LHCN-M2 (cell line): ENCODE measurements around the gene PMEL. TPM values are rescaled to one million over a fixed set of nuclear protein-coding genes. Genes with fewer than 3 reads are reported as not detected.
A peak's percentile ranks its signal among the peaks of the same experiment; 100 is the strongest.

Experiments
- DNase-seq: peaks from one replicate; pipeline ENCODE4 v3.0.0-alpha.2; 2012; ENCODE audit warnings: low read depth
- total RNA-seq: library from RNA; depleted of rRNA; stranded (reverse); fragments of >200 nt; gene quantifications from 2 replicates; pipeline ENCODE4 v1.2.3, GENCODE V29; 2014

The PMEL gene
- total RNA-seq, 1 experiment from 2014 or later = 0.52 TPM

DNA sequence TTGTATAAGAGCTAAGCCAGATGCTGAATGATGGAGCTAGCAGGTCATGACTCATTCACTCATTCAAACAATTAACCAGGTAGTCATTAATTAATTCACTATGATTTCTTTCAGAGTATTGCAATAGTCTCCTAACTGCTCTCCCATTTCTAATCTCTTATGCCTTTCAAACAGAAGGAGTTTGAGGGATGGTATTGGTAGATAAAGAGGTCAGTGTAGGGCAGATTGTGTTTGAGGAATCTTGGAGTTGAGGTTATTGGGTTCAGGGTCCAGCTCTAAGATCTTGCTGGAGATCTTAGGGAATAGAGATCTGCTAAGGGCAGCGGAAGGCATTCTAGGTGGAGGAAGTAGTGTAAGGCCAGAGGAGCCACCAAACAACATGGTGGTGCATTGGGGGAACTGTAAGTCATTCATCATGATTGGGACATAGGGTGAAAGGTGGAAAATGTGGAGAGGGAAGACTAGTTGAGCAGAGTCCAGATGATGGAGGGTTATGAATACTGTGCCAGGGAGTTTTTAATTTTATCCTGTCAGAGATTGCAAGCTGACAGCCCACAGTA lies 23.2 kb downstream of the PMEL start:
- DNase-seq = no peak

DNA sequence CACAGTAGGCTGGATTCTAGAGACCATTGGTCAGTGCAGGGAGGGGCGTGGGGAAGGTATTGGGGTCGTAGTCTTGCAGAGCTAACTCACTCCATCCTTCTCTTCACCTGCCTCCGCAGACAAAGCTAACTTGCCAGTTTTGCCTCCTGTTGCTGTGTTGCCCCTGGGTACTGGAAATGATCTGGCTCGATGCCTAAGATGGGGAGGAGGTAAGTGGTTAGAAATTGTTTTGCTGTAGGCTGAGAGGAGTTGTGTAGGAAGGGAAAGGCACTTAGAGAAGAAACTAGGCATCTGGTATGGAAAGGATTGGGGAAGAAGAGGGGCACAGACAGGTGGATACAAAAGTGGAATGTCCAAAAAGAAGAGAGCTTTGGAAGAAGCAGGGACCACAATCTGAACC lies 23.8 kb downstream of the PMEL start:
- no peak for DNase-seq

DNA sequence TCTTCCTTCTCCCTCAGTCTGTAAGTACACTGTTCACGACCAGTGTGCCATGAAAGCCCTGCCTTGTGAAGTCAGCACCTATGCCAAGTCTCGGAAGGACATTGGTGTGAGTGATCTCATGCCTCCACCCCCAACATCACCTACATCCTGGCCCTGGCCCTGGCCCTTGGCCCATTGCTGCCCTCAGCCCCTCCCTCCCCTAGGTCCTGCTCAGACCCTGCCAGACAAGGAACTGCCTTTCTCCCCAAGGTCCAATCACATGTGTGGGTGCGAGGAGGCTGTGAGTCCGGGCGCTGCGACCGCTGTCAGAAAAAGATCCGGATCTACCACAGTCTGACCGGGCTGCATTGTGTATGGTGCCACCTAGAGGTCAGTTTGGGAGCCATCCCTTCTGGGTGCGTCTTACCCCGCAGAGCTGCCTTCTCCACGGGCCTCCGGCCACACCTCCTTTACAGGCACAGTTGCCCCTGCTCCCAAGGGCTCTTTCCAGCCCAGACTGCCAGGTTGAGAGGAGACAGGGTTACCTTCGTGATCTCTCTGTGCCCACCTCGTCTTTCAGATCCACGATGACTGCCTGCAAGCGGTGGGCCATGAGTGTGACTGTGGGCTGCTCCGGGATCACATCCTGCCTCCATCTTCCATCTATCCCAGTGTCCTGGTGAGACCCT lies 25.6 kb downstream of the PMEL start:
- peak; percentile 78 for DNase-seq

DNA sequence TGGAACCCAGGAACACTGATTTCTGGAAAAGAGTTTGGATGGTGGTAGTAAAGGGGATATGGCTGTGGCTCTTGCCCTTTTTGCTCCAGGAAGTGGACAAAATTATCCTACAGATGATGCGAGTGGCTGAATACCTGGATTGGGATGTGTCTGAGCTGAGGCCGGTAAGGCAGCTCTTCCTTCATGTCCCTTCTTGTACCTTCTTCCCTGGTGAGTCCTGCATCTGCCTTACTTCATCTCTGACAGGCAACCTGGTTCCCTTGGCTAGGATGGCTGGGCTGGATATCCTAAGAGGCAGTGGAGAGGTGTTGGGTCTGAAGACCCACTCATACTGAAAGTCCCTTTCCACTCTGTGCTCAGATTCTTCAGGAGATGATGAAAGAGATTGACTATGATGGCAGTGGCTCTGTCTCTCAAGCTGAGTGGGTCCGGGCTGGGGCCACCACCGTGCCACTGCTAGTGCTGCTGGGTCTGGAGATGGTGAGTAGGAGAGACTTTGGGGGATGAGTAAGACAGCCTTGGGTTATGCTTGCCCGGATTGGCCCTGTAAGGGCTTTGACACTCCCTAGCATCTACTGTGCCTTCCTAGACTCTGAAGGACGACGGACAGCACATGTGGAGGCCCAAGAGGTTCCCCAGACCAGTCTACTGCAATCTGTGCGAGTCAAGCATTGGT lies 26.9 kb downstream of the PMEL start:
- peak; percentile 9 for DNase-seq

DNA sequence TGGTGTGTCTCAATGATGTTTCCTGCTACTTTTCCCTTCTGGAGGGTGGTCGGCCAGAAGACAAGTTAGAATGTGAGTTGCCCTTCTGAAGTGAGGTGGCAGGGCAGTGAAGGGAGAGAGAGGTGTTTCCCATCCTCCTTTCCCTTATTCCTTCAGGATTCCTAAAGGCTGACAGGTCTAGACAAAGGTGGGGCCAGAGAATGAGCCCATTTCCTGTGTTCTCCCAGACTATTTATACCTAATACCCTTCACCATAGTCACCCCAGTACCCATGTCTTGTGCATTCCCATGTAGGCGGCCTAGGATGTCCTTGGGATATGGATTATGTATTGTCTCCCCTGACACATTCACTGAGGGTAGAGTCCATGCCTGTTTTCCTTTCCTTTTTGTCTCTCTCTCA lies 27.9 kb downstream of the PMEL start:
- no peak for DNase-seq

DNA sequence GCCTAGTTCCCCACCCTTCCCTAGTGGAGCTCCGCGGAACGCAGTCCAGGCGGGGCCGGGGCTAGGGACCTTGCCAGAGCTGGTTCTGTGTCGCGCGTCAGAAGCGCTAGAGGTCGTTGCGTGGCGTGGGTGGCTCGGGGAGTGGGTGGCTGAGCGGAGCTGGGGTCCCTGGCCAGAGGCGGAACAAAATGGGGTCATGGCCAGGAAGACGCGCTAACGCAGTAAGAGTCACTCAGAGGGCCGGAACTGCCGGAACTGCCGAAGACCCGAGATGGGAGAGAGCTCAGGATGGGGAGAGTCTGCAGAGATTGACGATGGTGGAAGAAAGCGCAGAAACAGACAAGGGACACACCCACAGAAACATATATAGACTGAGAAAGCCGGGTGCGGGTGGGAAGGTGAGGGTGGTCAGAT lies 30.1 kb downstream of the PMEL start:
- no peak for DNase-seq

DNA sequence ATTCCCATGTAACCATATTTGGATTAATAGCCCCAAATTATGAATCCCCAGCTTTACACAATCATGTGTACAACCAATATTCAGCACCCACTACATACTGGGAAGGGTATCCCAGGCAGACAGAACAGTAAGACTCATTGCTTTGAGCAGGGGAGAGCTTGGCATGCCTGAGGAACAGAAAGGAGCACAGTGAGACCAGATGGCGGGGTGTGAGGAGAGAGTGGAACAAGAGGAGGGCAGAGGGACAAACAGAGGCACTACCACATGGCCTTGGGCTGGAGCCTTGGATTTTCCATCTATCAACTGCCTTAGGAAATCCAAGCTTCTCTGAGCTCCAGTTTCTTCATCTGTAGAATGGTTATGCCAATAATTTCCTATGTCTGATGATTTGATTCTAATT lies 31.1 kb downstream of the PMEL start:
- DNase-seq = no peak

DNA sequence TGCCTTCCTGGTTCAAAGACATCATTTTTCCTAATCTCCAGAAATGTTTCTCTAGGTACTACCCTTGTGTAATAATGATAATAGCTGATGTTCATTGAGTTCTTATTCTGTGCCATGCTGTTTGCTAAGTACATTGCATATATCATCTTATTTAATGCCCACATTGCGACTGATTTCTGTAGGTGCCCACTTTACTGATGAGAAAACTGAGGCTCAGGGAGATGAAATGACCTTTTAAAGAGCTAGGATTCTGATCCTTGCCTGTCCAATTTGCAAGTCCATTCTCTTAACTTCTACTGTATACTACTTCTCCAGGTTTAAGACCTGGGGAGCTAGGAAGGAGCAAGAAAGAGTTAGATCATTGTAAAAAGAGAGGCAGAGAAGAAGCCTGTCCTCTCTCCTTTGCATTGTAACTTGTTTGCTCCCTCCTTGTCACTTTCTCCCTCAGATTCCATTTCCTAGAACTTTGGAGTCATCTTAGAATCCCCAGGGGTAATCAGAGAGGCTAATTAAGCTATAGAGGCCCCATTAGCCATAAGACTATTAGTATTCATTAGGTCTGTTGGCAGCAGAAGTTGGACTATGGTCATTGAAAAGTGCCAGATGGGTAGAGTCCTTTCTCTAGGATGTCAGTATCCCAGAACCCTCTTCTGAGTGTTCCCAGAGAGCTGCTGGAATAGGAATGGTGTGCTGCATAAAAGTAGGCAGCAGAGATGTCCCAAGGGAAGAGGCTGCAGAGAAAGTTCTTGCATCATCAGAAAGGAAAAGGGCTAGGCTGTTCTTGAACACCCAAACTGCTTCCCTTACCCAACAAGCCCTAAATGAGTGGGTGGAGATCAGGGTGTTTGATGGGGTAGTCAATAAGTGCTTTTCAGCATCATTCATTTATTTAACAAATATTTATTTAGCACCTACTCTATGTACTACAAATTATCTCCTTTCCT lies 31.8 kb downstream of the PMEL start:
- DNase-seq = peak; percentile 50

DNA sequence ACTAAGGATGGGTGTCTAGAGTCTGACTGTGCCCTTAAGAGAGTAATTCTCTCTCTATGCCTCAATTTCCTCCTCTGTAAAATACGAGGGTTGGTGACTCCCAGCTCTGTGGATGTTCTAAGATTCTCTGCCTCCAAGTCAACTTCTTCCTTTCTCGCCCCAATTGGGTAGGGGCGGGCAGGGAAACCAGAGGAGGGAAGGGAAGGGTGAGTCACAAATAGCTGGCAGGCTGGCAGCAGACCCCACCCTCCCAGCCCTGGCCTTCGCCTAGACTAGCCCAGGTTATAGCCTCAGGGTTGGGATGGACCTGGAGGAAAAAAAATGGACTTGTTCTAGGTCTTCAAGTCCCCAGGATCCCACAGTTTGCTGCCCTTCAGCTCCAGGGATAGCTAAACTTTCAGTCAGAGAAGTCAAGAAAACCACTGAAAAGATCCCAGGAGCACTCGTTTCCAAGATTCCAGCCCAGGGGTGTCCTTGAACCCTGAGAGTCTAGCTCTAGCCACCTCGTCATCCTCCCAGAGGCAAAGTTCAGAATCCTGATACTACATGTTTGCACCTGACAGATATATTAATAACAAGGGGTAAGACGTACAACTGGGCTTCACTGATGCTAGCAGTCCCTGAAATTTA lies 32.6 kb downstream of the PMEL start:
- DNase-seq = peak; percentile 46

DNA sequence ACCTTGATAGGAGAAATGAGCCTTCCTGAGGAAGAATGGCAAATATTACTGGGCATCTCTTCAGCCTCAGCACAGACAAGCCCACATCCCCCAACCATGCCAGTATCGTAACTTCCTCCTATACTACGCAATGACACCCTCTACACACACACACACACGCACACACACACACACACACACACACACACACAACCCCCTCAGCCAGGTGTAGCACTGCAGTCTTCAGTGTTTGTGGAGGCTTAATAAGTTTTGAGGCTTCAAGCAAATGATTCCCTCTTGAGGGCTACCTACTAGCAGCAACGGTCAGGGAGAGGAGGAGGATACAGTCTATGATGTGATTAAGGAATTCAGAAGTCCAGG lies 33.3 kb downstream of the PMEL start:
- peak; percentile 23 for DNase-seq

DNA sequence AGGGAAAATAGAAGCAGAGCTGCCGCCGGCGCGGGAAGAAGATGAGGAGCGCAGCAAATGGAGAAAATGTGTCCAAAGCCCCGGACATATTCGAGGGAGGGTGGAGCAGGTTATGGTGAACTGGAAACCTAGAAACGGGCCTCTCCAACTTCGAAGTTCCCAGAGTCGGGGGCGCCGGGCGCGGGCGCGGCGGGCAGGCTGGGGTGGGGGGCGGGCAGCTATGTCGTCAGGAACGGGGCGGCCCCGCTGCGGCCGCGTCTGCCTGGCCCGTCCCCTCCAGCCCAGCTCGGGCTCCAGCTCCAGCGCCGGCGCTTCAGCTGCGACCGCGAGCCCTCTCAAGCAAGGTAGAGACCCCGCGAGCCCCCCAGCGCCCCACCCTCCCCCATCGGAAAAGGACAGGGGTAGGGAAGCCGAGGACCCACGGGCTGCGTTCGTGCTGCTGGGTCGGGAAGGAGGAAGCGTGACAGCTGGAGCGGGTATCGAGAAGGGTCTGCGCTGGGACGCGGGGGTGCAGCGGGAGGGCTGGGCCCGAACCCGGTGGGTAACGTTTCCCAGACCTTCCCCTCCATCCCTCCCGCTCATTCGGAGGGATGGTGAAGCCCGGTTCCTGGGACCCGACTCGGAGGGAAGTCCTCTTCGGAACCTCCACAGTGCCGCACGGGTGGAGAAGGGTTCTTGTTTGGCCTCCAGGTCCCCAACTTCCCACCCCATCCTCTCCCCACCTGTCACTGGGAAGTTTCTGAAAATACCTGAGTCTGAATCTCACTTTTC lies 33.9 kb downstream of the PMEL start:
- DNase-seq = peak; percentile 14

DNA sequence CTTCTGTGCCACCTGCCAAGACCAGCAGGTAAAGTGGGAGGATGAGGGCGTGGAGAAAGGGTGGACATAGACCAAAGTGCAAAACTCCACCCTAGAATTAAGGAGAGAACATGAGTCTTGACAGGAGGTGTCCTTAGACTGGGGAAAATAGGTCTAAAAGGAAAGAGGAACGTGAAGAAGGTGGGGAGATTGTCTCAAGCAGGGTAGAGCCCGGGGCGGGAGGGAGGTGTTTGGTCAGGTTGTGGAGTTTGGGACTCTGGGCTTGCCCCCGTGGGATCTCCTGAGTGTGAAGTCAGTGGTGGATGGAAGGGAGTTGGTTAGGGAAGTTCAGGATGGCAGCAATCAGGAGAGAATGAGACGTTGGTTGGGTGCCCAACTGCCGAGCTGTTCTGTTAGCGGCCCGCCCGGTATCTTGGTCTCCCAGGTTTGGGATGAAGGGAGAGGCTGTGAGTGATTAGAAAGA lies 34.5 kb downstream of the PMEL start:
- peak; percentile 8 for DNase-seq

DNA sequence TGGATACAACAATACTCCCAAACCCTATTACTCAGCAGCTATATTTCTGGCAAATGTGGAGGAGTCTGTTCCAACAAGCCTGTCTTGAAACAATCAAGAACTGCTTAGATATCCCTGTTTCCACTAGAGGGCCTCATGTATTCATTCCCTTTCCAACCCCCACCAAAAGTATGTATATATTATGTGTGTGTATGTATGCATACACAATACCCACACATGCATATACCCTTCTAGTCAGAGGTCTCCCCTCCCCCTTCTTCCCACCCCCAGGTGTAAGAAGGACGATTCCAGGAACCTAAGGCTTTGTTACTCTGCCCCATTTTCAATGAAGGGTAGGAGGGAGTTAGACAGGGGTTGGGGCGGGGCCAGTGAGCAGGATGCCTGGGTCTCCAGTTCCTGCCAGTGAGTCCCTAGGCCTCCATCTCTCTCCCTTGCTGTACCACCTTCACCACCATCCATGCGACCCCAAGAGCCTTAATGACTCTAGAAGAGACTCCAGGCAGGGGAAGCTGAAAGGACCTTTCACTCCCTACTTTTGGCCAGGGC lies 35.0 kb downstream of the PMEL start, which contains the start of gene DGKA:
Gene DGKA (plus strand): TSS at position 392 of the 546 bp plus-strand sequence. CDS start 5,342 bp downstream, outside the sequence.
- DNase-seq = peak; percentile 58

DNA sequence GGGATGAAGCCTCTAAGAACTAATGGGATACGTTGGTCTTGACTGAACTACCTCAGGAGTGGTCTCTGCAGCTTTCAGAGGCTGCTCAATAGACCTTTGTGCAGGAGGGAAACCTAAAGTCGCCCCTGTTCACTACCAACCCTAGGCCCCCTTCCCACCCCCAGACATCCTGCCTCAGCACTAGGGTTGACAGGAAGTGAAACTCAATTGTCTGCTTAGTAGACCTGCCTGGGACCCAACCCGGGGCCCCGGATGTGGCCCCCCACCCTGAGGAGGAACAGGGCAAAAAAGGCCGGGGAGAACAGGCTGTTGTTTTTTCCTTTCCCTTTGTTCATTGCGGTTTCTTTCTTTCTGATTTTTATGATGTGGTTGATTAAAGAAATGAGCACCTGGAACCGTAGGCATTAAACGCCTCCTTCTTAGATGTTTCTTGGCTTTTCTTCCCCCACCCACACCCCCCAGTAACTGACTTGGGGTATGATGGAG lies 36.5 kb downstream of the PMEL start:
- no peak for DNase-seq

DNA sequence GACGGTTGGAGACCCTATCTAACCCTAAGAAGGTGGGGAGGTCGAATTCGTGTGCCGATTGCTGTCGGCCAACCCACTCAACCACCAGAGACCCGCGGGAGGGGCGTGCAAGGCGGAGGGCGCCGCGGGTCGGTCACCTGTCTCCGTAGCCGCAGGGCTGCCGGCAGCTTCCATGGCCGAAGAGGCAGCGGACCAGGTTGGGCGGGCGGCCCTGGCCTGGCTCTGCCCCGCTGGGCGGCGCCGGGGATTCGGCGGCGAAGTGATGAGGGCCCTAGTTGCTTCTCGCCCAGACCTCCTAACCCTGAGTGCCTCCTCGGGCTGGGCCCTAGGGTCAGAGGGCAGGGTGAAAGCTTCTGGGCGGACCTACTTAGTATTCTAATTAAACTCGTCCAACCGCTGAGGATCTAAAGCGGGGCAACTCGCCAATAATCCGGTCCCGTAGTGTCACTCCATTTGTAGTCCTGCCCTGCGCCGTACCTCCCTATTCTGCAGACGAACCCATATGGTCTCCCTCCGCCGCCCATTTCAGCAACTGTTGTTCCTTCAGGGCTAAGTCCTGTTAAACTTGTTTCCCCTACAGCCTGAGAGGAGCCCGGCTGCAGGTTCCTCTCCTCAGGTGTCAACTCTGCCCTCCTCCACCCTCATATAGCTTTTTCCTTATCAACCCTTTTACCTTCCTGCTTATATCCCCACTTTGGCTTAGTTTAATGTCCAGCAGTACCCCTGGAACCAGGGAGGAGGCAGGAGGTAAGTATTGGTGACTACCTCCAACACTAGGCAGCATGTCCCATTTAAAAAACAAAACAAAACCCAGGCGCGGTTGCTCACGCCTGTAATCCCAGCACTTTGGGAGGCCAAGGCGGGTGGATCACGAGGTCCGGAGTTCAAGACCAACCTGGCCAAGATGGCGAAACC lies 38.0 kb downstream of the PMEL start, which contains the start of gene PYM1:
Gene PYM1 (minus strand): TSS at position 307 of the 915 bp plus-strand sequence. CDS start 133 bp downstream, at position 174.
- DNase-seq = peak; percentile 78

DNA sequence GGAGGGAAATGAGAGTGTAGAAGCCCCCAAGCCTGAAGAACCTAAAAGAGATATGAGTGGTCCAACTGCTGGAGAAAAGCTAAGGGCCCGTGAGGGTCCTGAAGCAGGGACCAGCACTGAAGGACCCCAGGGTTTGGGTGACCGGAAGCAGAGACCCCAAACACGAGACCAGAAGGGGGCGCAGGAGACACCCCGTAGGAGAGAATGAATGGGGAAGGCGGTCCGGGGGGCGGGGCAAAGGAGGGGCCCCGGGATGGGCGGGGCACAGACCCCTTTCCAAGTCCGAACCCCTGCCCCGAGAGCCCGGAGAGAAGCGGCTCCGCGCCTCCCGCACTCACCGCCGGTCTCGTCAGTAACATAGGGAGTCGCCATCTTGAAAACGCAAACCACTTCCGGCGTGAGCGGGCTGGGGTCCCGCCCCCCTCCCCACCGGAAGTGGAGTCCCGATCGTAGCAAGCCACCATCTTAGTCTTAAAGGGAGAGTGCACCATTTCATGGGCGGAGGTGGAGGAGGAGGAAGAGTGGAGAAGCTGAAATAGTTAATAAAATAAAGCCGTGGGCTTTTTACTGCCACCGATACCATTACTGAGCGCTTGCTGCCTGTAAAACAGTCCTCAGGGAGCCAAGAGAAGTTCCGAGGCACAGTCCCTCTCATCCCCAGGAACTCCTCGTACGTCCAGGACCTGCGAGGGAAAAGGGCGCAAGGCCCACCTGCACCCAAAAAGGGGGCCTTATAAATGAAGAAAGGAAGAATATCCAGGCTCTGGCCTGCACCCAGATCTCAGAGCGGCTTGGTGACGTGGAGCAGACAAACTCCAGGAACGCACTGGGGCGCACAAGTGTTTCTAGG lies 38.9 kb downstream of the PMEL start:
- peak; percentile 92 for DNase-seq

DNA sequence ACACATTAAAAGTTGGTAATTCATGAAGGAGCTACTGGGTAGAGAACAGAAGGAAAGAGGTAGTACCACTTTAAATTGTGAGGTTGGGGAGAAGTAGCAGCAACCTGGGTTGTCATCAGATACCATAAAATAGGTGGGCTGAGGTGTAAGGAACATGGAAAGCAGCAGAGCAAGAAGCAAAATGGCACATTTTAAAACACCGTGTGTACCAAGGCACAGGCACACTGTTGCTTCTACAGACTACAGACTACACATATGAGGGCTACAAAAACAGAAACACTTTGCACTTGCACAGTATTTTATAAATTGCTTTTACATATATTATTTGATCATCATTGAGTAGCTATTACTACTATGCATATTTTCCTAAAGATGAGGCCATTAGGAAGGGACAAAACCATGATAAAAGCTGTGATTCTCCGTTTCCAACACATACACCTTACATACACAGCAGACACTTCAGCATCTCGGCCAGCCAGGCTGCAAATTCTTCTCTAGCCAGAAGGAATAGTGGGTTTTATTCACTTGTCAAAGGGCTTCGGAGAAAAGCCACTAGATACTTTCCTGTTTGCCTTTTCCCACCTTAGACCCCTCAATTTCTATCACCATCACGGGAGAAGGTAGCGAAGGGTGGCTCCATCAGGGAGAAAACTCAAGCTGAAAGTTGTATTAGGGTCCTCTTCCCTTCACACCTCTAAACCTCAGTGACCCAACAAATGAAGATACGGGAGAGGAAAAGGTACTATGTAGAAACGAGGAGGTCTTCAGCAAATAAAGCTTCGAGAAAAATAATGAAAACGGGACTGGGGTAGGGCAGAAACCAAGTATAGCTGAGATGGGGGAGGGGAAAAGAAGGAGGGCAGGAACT lies 39.7 kb downstream of the PMEL start:
- DNase-seq = no peak
